Esophagus muscularis mucosa (tissue), 4 donors: ENCODE measurements around the gene CYFIP2.

Experiments used
- EP300 ChIP-seq: sonication (generic); formaldehyde crosslinking; IDR thresholded peaks from one replicate; pipeline ENCODE4 v1.6.1; 2017; ENCODE audit warnings: antibody characterized with exemption
- POLR2AphosphoS5 ChIP-seq, 2 donors: sonication (generic); formaldehyde crosslinking; IDR thresholded peaks; one replicate each; pipeline ENCODE4 v1.6.1; 2017; ENCODE audit warnings: antibody characterized with exemption in 2 of 2
- TF ChIP-seq, protein P1 (sequence below), 3 experiments: fragments of 200-600 bp in 2 of 3; fragments of 450-650 bp in 1 of 3; sonication (generic) in 2 of 3; IDR thresholded peaks; one replicate each; pipeline ENCODE4 v1.5.1; 2017 to 2019; ENCODE audit warnings: antibody characterized with exemption in 3 of 3, mild to moderate bottlenecking in 2 of 3, moderate library complexity in 1 of 3

DNA sequence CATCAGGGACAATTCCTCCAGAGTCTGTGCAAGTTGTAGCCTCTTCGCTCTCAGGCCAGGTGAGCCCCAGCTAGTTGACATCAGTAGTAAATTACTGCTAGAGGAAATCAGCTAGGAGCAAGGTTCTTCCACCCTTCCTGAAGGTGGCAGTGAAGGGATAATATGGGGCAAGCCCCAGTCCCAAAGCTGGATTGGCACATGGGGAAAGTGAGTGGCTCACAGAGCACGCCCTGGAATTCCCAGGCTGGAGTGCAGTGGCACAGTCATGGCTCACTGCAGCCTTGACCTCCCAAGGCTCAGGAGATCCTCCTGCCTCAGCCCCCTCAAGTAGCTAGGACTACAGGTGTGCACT, 82.1 kb downstream of the CYFIP2 start:
- no peak for TF ChIP-seq POLR2AphosphoS5 (IDR thresholded peaks at IDR 0.05)
- TF ChIP-seq, protein P1, sequence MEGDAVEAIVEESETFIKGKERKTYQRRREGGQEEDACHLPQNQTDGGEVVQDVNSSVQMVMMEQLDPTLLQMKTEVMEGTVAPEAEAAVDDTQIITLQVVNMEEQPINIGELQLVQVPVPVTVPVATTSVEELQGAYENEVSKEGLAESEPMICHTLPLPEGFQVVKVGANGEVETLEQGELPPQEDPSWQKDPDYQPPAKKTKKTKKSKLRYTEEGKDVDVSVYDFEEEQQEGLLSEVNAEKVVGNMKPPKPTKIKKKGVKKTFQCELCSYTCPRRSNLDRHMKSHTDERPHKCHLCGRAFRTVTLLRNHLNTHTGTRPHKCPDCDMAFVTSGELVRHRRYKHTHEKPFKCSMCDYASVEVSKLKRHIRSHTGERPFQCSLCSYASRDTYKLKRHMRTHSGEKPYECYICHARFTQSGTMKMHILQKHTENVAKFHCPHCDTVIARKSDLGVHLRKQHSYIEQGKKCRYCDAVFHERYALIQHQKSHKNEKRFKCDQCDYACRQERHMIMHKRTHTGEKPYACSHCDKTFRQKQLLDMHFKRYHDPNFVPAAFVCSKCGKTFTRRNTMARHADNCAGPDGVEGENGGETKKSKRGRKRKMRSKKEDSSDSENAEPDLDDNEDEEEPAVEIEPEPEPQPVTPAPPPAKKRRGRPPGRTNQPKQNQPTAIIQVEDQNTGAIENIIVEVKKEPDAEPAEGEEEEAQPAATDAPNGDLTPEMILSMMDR (IDR thresholded peaks at IDR 0.05) = no peak
- TF ChIP-seq EP300 = no peak
